ENCODE results near the gene PI4KB.

PI4KB gene

GRCh38 chr1:151294742-151295462 lies 32.3 kb downstream of the PI4KB start:
- no peak overlapping the region for H2AFZ ChIP-seq (ENCODE audit: low read length)
- no peaks in the 10 kb centered on the region for H3K9me2 ChIP-seq (replicated peaks; ENCODE audit: low read depth, low read length)
- no peak overlapping the region for H3K4me2 ChIP-seq (ENCODE audit: low read depth, low read length, poor library complexity, severe bottlenecking)
- H3K36me3 ChIP-seq (ENCODE audit: insufficient read depth, low read length) = peaks cover 79% of the 10 kb centered on the region; the same call in 1 of the 2 replicates
- H3K9ac ChIP-seq (ENCODE audit: low read depth, low read length, poor library complexity, severe bottlenecking) = no peak overlapping the region
- no peaks in the 10 kb centered on the region for H3F3A ChIP-seq (ENCODE audit: low read depth)
- H3K9me3 ChIP-seq (ENCODE audit: insufficient read depth, low read depth, low read length) = no peaks in the 10 kb centered on the region
- no peaks in the 10 kb centered on the region for H3K27me3 ChIP-seq (ENCODE audit: insufficient read depth, low read length, poor library complexity, severe bottlenecking)
- no peak for TF ChIP-seq EZH2phosphoT487 (IDR thresholded peaks at IDR 0.05; ENCODE audit: borderline replicate concordance)
- TF ChIP-seq CTCF (conservative IDR thresholded peaks at IDR 0.05; ENCODE audit: low read length) = no peak
- H3K4me3 ChIP-seq (ENCODE audit: low read length, poor library complexity, severe bottlenecking) = no peak overlapping the region
- no peaks in the 10 kb centered on the region for H4K20me1 ChIP-seq (ENCODE audit: insufficient read depth, low read length, poor library complexity, severe bottlenecking)
- H3K4me1 ChIP-seq (ENCODE audit: insufficient read depth, low read length, poor library complexity, severe bottlenecking) = no peaks in the 10 kb centered on the region
- H3K79me2 ChIP-seq (ENCODE audit: insufficient read depth, low read length) = no peaks in the 10 kb centered on the region

DNA sequence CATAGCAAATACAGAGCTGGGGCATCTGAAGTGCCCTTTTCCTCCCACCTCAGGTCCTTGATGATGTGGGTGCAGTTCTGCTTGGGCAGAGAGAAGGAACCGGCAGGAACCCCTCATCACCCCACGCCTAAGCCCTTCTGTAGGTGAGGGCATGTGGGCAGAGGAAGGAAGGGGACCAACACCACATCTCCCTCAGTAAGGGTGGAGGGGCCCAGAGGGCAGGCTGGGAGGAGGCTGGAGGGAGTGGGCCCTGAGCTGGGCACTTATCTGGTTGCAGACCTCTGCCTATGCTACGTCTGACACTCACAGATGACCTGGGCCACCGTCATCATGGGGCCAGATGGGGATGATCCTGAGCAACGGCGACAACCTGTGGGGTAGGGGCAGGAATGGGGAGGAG lies 34.1 kb downstream of the PI4KB start:
- Histone ChIP-seq H3K9me2 (replicated peaks; ENCODE audit: low read depth, low read length) (no peaks in the 10 kb centered on the region), H3K27me3 (ENCODE audit: insufficient read depth, low read length, poor library complexity, severe bottlenecking) (no peaks in the 10 kb centered on the region), H3K9ac (ENCODE audit: low read depth, low read length, poor library complexity, severe bottlenecking) (no peak overlapping the region), H3K36me3 (ENCODE audit: insufficient read depth, low read length) (peaks cover 79% of the 10 kb centered on the region; the same call in 1 of the 2 replicates), H3K9me3 (ENCODE audit: insufficient read depth, low read depth, low read length) (no peaks in the 10 kb centered on the region), H3K4me3 (ENCODE audit: low read length, poor library complexity, severe bottlenecking) (no peak overlapping the region), H3F3A (ENCODE audit: low read depth) (no peaks in the 10 kb centered on the region), H3K79me2 (ENCODE audit: insufficient read depth, low read length) (0 out of 2 replicates have a peak, but pooled peaks cover 4% of the 10 kb centered on the region), H4K20me1 (ENCODE audit: insufficient read depth, low read length, poor library complexity, severe bottlenecking) (peaks cover 2% of the 10 kb centered on the region), H2AFZ (ENCODE audit: low read length) (no peak overlapping the region), H3K4me2 (ENCODE audit: low read depth, low read length, poor library complexity, severe bottlenecking) (no peak overlapping the region), H3K4me1 (ENCODE audit: insufficient read depth, low read length, poor library complexity, severe bottlenecking) (no peaks in the 10 kb centered on the region)
- TF ChIP-seq EZH2phosphoT487 (IDR thresholded peaks at IDR 0.05; ENCODE audit: borderline replicate concordance) (no peak), CTCF (conservative IDR thresholded peaks at IDR 0.05; ENCODE audit: low read length) (no peak)

- Histone ChIP-seq H3K9me2 (replicated peaks; ENCODE audit: low read depth, low read length) (no peaks in the 10 kb centered on the region), H2AFZ (ENCODE audit: low read length) (no peak overlapping the region), H3K27me3 (ENCODE audit: insufficient read depth, low read length, poor library complexity, severe bottlenecking) (no peaks in the 10 kb centered on the region), H3K4me2 (ENCODE audit: low read depth, low read length, poor library complexity, severe bottlenecking) (no peak overlapping the region), H3F3A (ENCODE audit: low read depth) (no peaks in the 10 kb centered on the region), H3K4me3 (ENCODE audit: low read length, poor library complexity, severe bottlenecking) (no peak overlapping the region), H3K36me3 (ENCODE audit: insufficient read depth, low read length) (peaks cover 79% of the 10 kb centered on the region; the same call in 1 of the 2 replicates), H3K9me3 (ENCODE audit: insufficient read depth, low read depth, low read length) (no peaks in the 10 kb centered on the region), H3K9ac (ENCODE audit: low read depth, low read length, poor library complexity, severe bottlenecking) (no peak overlapping the region), H3K79me2 (ENCODE audit: insufficient read depth, low read length) (0 out of 2 replicates have a peak, but pooled peaks cover 6% of the 10 kb centered on the region), H4K20me1 (ENCODE audit: insufficient read depth, low read length, poor library complexity, severe bottlenecking) (peaks cover 6% of the 10 kb centered on the region), H3K4me1 (ENCODE audit: insufficient read depth, low read length, poor library complexity, severe bottlenecking) (no peaks in the 10 kb centered on the region)
- TF ChIP-seq CTCF (conservative IDR thresholded peaks at IDR 0.05; ENCODE audit: low read length) (no peak; the same call in 1 of the 2 replicates), EZH2phosphoT487 (IDR thresholded peaks at IDR 0.05; ENCODE audit: borderline replicate concordance) (no peak)
Measured at GRCh38 chr1:151292207-151293030, 34.8 kb downstream of the PI4KB start.

Data from Loucy (cell line).